ENCODE data around the gene EMC6.

EMC6 gene

GRCh38 chr17:3636908-3637373, 31.7 kb upstream of the EMC6 start:
- Histone ChIP-seq H3K4me1 (ENCODE audit: insufficient read depth, low read length) (peaks cover 9% of the 10 kb centered on the region), H3K4me3 (ENCODE audit: low read length) (peak overlapping the region; percentile 76), H3K27ac (ENCODE audit: low read depth, low read length) (peak overlapping the region; percentile 97; the same call in 1 of the 2 replicates), H3K27me3 (ENCODE audit: insufficient read depth, low read length) (no peaks in the 10 kb centered on the region), H3K36me3 (ENCODE audit: insufficient read depth, low read length) (peaks cover 23% of the 10 kb centered on the region), H3K9me3 (ENCODE audit: insufficient read depth, low read depth, low read length) (no peaks in the 10 kb centered on the region), H3K9ac (ENCODE audit: low read depth, low read length) (peak overlapping the region; percentile 85)
- 3% methylated on average over 31 of the region's 31 CpGs for WGBS

DNA sequence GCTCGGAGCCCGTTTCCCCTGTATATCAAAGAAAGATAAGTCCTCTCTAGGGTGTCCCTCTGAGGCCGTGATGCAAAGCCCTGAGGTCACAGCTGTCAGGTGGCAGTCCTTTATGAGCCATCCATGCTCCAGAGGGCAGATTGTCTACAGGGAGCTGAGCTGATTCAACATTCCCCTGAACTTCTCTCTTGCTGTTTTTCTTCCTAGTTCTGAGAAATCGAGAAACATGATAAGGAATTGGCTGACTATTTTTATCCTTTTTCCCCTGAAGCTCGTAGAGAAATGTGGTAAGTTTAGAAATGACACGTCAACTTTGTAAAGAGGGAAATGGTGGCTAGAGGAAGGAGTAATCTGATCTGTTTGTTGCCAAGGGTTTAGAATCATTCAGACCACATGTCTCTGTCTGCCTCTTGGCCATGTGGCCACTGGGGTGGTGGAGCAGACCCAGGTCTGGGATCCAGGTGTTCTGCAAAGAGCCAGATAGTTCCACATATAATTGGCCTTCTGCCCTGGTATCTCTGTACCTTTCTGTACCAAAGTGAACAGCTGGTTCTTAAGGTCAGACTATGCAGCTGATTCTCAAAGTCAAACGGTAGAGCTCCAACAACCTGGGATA, 28.5 kb upstream of the EMC6 start:
- H3K36me3 ChIP-seq (ENCODE audit: insufficient read depth, low read length) = peaks cover 22% of the 10 kb centered on the region
- no peak overlapping the region; the same call in 1 of the 2 replicates for H3K9ac ChIP-seq (ENCODE audit: low read depth, low read length)
- no peaks in the 10 kb centered on the region for H3K9me3 ChIP-seq (ENCODE audit: insufficient read depth, low read depth, low read length)
- H3K4me1 ChIP-seq (ENCODE audit: insufficient read depth, low read length) = peaks cover 9% of the 10 kb centered on the region
- WGBS = 73% methylated on average over 7 of the region's 7 CpGs
- H3K4me3 ChIP-seq (ENCODE audit: low read length) = no peak overlapping the region
- H3K27ac ChIP-seq (ENCODE audit: low read depth, low read length) = no peak overlapping the region
- no peaks in the 10 kb centered on the region for H3K27me3 ChIP-seq (ENCODE audit: insufficient read depth, low read length)

GRCh38 chr17:3641014-3641413, 27.6 kb upstream of the EMC6 start:
- no peak overlapping the region for H3K27ac ChIP-seq (ENCODE audit: low read depth, low read length)
- H3K27me3 ChIP-seq (ENCODE audit: insufficient read depth, low read length) = no peaks in the 10 kb centered on the region
- no peak overlapping the region for H3K9ac ChIP-seq (ENCODE audit: low read depth, low read length)
- no peaks in the 10 kb centered on the region for H3K9me3 ChIP-seq (ENCODE audit: insufficient read depth, low read depth, low read length)
- H3K36me3 ChIP-seq (ENCODE audit: insufficient read depth, low read length) = peaks cover 24% of the 10 kb centered on the region
- H3K4me1 ChIP-seq (ENCODE audit: insufficient read depth, low read length) = peaks cover 9% of the 10 kb centered on the region
- WGBS = 75% methylated on average over 3 of the region's 3 CpGs
- H3K4me3 ChIP-seq (ENCODE audit: low read length) = no peak overlapping the region

DNA sequence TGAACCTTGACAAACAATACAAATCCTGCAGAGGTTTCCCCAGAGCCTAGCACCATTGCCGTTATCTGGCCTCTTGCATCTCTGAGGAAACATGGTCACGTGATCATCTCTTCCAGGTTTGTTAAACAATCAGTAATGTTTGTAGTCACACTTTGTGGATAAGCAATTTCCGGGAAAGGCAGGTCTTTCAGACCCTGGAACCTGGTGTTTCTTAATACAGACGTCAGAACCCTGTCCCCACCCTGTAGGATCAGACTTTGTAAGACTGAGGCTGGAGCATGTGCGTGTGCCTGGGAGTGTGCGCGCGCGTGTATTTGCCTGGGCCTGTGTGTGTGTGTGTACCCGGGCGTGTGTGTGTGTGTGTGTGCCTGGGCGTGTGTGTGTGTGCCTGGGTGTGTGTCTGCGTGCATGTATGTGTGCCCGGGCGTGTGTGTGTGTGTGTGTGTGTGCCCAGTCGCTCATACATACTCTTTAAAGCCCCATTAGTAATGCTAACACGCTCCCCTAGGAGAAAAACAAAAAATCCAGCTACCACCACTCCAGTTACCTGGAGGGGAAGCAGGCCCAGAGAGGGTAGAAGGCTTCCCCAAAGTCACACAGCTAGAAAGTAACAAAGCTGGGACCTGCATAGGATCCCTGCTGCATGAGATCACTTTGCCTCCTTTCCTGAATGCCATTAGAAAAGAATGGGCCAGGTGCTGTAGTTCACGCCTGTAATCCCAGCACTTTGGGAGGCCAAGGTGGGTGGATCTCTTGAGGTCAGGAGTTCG, 26.7 kb upstream of the EMC6 start:
- H3K4me3 ChIP-seq (ENCODE audit: low read length) = no peak overlapping the region
- H3K27ac ChIP-seq (ENCODE audit: low read depth, low read length) = no peak overlapping the region
- peaks cover 9% of the 10 kb centered on the region for H3K4me1 ChIP-seq (ENCODE audit: insufficient read depth, low read length)
- peaks cover 24% of the 10 kb centered on the region for H3K36me3 ChIP-seq (ENCODE audit: insufficient read depth, low read length)
- no peaks in the 10 kb centered on the region for H3K27me3 ChIP-seq (ENCODE audit: insufficient read depth, low read length)
- H3K9ac ChIP-seq (ENCODE audit: low read depth, low read length) = no peak overlapping the region
- no peaks in the 10 kb centered on the region for H3K9me3 ChIP-seq (ENCODE audit: insufficient read depth, low read depth, low read length)
- 87% methylated on average over 12 of the region's 19 CpGs for WGBS

DNA sequence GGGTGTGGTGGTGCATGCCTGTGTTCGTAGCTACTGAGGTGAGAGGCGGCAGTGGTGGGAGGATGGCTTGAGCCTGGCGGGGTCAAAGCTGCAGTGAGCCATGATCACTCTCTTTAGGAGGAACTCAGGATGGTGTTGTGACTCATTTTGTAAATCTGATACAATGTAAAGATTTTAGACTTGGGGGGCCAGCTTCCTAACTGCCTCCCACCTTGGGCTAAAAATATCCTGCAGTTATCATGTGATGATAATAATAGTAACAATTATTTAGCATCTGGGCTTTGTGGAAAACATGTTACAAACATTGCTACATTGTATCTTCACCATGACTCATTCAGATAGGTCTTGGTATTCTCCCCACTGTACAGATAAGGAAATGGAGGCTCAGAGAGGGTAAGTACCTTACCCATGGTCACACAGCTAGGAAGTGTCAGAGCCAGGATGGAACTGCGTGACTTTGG, 24.7 kb upstream of the EMC6 start:
- Histone ChIP-seq H3K36me3 (ENCODE audit: insufficient read depth, low read length) (peaks cover 33% of the 10 kb centered on the region), H3K4me3 (ENCODE audit: low read length) (no peak overlapping the region), H3K27me3 (ENCODE audit: insufficient read depth, low read length) (no peaks in the 10 kb centered on the region), H3K4me1 (ENCODE audit: insufficient read depth, low read length) (peaks cover 9% of the 10 kb centered on the region), H3K9ac (ENCODE audit: low read depth, low read length) (no peak overlapping the region), H3K27ac (ENCODE audit: low read depth, low read length) (no peak overlapping the region), H3K9me3 (ENCODE audit: insufficient read depth, low read depth, low read length) (no peaks in the 10 kb centered on the region)
- 89% methylated on average over 4 of the region's 4 CpGs for WGBS

- Histone ChIP-seq H3K27me3 (ENCODE audit: insufficient read depth, low read length) (no peaks in the 10 kb centered on the region), H3K9ac (ENCODE audit: low read depth, low read length) (no peak overlapping the region), H3K4me3 (ENCODE audit: low read length) (no peak overlapping the region), H3K9me3 (ENCODE audit: insufficient read depth, low read depth, low read length) (no peaks in the 10 kb centered on the region), H3K27ac (ENCODE audit: low read depth, low read length) (no peak overlapping the region), H3K4me1 (ENCODE audit: insufficient read depth, low read length) (peaks cover 5% of the 10 kb centered on the region), H3K36me3 (ENCODE audit: insufficient read depth, low read length) (peaks cover 40% of the 10 kb centered on the region)
- WGBS = 56% methylated on average over 5 of the region's 5 CpGs
Observed at GRCh38 chr17:3645310-3645709, 23.3 kb upstream of the EMC6 start.

DNA sequence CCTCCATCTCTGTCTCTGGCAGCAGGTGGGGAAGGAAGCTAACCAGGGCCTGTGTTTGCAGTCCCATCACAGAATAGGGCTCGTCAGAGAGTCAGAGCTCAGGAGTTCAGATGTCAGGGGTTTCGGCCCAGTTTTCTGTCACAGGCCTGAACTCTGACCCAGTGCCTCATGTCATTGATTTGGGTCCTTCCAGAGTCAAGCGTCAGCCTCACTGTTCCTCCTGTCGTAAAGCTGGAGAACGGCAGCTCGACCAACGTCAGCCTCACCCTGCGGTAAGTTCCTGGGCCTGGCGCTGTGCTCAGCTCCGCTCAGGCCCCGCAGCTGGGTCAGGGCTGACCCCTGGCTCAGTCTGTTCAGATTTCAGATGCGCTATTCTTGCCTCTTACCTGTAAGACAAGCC, 21.4 kb upstream of the EMC6 start:
- H3K4me1 ChIP-seq (ENCODE audit: insufficient read depth, low read length) = no peaks in the 10 kb centered on the region
- no peaks in the 10 kb centered on the region for H3K27me3 ChIP-seq (ENCODE audit: insufficient read depth, low read length)
- 92% methylated on average over 12 of the region's 12 CpGs for WGBS
- H3K9ac ChIP-seq (ENCODE audit: low read depth, low read length) = no peak overlapping the region; the same call in 1 of the 2 replicates
- no peaks in the 10 kb centered on the region for H3K9me3 ChIP-seq (ENCODE audit: insufficient read depth, low read depth, low read length)
- H3K27ac ChIP-seq (ENCODE audit: low read depth, low read length) = no peak overlapping the region
- peaks cover 31% of the 10 kb centered on the region for H3K36me3 ChIP-seq (ENCODE audit: insufficient read depth, low read length)
- H3K4me3 ChIP-seq (ENCODE audit: low read length) = no peak overlapping the region

DNA sequence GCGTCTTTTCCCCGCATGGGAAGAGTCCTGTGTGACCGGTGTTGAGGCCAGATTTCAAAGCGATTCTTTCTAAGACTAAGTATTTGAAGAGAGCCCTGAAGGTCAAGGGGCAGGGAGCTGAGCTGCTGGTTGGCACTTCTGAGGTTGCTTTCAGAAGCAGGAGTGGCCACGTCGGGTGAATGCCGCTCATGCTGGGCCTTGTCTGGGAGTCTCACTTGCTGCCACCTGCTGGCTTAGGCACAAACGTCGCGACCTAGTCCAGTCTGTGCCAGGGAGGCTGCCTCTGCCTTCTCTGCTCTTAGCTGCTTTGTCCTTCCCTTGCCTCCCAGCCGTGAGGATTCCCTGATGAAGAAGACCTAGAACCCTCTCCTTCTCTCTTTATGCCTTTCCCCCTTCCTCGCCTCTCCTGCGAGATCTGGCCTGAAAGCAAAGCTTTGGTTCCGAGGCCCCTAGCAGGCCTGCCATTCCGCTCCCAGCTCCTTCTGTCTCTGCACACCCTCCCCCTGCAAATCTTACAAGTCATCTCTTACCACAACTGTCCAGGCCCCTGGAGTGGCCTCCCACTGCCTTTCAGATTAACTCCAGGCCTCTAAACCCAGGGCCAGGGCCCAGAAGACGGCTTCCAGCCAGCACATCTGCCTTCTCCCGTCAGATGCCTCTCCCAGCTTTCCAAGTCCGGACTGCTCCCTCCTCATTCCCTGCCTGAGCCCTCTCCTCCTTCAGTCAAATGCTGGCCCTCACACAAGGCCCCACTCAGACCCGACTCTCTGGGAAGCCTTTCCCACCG, 20.6 kb upstream of the EMC6 start:
- Histone ChIP-seq H3K36me3 (ENCODE audit: insufficient read depth, low read length) (peaks cover 28% of the 10 kb centered on the region), H3K9ac (ENCODE audit: low read depth, low read length) (no peak overlapping the region), H3K9me3 (ENCODE audit: insufficient read depth, low read depth, low read length) (no peaks in the 10 kb centered on the region), H3K4me3 (ENCODE audit: low read length) (no peak overlapping the region), H3K4me1 (ENCODE audit: insufficient read depth, low read length) (no peaks in the 10 kb centered on the region), H3K27me3 (ENCODE audit: insufficient read depth, low read length) (no peaks in the 10 kb centered on the region), H3K27ac (ENCODE audit: low read depth, low read length) (no peak overlapping the region)
- WGBS = 76% methylated on average over 20 of the region's 20 CpGs

- Histone ChIP-seq H3K4me1 (ENCODE audit: insufficient read depth, low read length) (0 out of 2 replicates have a peak, but pooled peaks cover 5% of the 10 kb centered on the region), H3K27me3 (ENCODE audit: insufficient read depth, low read length) (no peaks in the 10 kb centered on the region), H3K9me3 (ENCODE audit: insufficient read depth, low read depth, low read length) (no peaks in the 10 kb centered on the region), H3K4me3 (ENCODE audit: low read length) (no peak overlapping the region), H3K27ac (ENCODE audit: low read depth, low read length) (no peak overlapping the region), H3K9ac (ENCODE audit: low read depth, low read length) (no peak overlapping the region), H3K36me3 (ENCODE audit: insufficient read depth, low read length) (peaks cover 15% of the 10 kb centered on the region)
- 91% methylated on average over 8 of the region's 11 CpGs for WGBS
Observed at GRCh38 chr17:3655766-3656165, 12.8 kb upstream of the EMC6 start.

DNA sequence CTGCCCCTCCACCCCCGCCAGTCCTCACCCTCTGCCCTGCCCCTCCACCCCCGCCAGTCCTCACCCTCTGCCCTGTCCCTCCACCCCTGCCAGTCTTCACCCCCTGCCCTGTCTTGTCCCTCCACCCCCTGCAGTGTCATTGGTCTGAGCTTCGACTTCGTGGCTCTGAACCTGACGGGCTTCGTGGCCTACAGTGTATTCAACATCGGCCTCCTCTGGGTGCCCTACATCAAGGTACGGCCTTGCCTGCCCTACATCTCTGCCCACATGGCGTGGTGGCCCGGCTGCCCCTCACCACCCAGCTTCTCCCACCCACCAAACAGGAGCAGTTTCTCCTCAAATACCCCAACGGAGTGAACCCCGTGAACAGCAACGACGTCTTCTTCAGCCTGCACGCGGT, 12.3 kb upstream of the EMC6 start:
- no peak overlapping the region for H3K27ac ChIP-seq (ENCODE audit: low read depth, low read length)
- H3K36me3 ChIP-seq (ENCODE audit: insufficient read depth, low read length) = peaks cover 20% of the 10 kb centered on the region
- H3K27me3 ChIP-seq (ENCODE audit: insufficient read depth, low read length) = no peaks in the 10 kb centered on the region
- H3K9me3 ChIP-seq (ENCODE audit: insufficient read depth, low read depth, low read length) = no peaks in the 10 kb centered on the region
- WGBS = 96% methylated on average over 15 of the region's 16 CpGs
- H3K4me3 ChIP-seq (ENCODE audit: low read length) = no peak overlapping the region
- no peak overlapping the region for H3K9ac ChIP-seq (ENCODE audit: low read depth, low read length)
- H3K4me1 ChIP-seq (ENCODE audit: insufficient read depth, low read length) = 0 out of 2 replicates have a peak, but pooled peaks cover 5% of the 10 kb centered on the region

All from HUES64 (cell line).